IgD-negative memory B cell (primary cell): ENCODE data around the gene SERHL2. TPM values are rescaled to one million over a fixed set of nuclear protein-coding genes. Genes with fewer than 3 reads are reported as not detected.

Experiments
- H3K27ac Mint-ChIP-seq, 3 donors: one replicate each; pipeline ENCODE4 v1.8.0; 2020 to 2022; ENCODE audit warnings: mild to moderate bottlenecking in 3 of 3, mixed read lengths in 3 of 3, moderate library complexity in 1 of 3
- H3K27me3 Mint-ChIP-seq: one replicate; pipeline ENCODE4 v1.8.0; 2021; ENCODE audit warnings: mixed read lengths
- H3K36me3 Mint-ChIP-seq: one replicate; pipeline ENCODE4 v1.8.0; 2020; ENCODE audit warnings: mild to moderate bottlenecking, mixed read lengths
- H3K4me1 Mint-ChIP-seq, 3 donors: one replicate each; pipeline ENCODE4 v1.8.0; 2020 to 2022; ENCODE audit warnings: mixed read lengths in 3 of 3, mild to moderate bottlenecking in 1 of 3
- H3K4me3 Mint-ChIP-seq, 4 donors: one replicate each; pipeline ENCODE4 v1.8.0; 2020 to 2022; ENCODE audit warnings: mild to moderate bottlenecking in 4 of 4, mixed read lengths in 4 of 4, moderate library complexity in 3 of 4
- H3K9me3 Mint-ChIP-seq, 3 donors: one replicate each; pipeline ENCODE4 v1.8.0; 2020 to 2021; ENCODE audit warnings: mixed read lengths in 3 of 3, mild to moderate bottlenecking in 1 of 3
- polyA plus RNA-seq: library from polyadenylated mRNA; unstranded; fragments of 300-500 nt; fragmentation: Illumina TruSeq; gene quantifications from one replicate; pipeline ENCODE4 v1.2.3, GENCODE V29; 2021

SERHL2 gene
- polyA plus RNA-seq, 1 donor from 2014 or later: 4.5 TPM

- Mint-ChIP-seq H3K27ac (peak overlapping the region; percentile 71 to 91 (median 88)), H3K9me3 (no peaks in the 10 kb centered on the region), H3K4me3 (peak overlapping the region in 1 of 4 donors; percentile 48), H3K27me3 (no peaks in the 10 kb centered on the region), H3K36me3 (no peaks in the 10 kb centered on the region), H3K4me1 (peaks cover 26 to 35% (median 27%) of the 10 kb centered on the region in 3 donors)
Observed at GRCh38 chr22:42617155-42617983, 63.6 kb downstream of the SERHL2 start.

GRCh38 chr22:42619261-42620063 is 65.7 kb downstream of the SERHL2 start:
- H3K4me1 Mint-ChIP-seq: peaks cover 25 to 35% (median 25%) of the 10 kb centered on the region in 3 donors
- H3K36me3 Mint-ChIP-seq: peaks cover 2% of the 10 kb centered on the region
- H3K27me3 Mint-ChIP-seq: no peaks in the 10 kb centered on the region
- H3K4me3 Mint-ChIP-seq: no peak overlapping the region
- no peaks in the 10 kb centered on the region for H3K9me3 Mint-ChIP-seq
- H3K27ac Mint-ChIP-seq: peak overlapping the region in 1 of 3 donors; percentile 67

- peak overlapping the region in 2 of 3 donors; percentile 12 to 63 for H3K27ac Mint-ChIP-seq
- H3K27me3 Mint-ChIP-seq: no peaks in the 10 kb centered on the region
- H3K4me3 Mint-ChIP-seq: no peak overlapping the region
- H3K36me3 Mint-ChIP-seq: peaks cover 2% of the 10 kb centered on the region
- no peaks in the 10 kb centered on the region for H3K9me3 Mint-ChIP-seq
- H3K4me1 Mint-ChIP-seq: peaks cover 23 to 38% (median 25%) of the 10 kb centered on the region in 3 donors
Observed at GRCh38 chr22:42620084-42620483, 66.3 kb downstream of the SERHL2 start.

- Mint-ChIP-seq H3K27ac (peak overlapping the region; percentile 39 to 87 (median 59)), H3K36me3 (peaks cover 2% of the 10 kb centered on the region), H3K4me3 (peak overlapping the region in 1 of 4 donors; percentile 46), H3K9me3 (no peaks in the 10 kb centered on the region), H3K4me1 (peaks cover 22 to 30% (median 22%) of the 10 kb centered on the region in 3 donors), H3K27me3 (no peaks in the 10 kb centered on the region)
Observed at GRCh38 chr22:42621505-42622002, 67.8 kb downstream of the SERHL2 start.

- H3K4me1 Mint-ChIP-seq: peaks cover 22 to 30% (median 22%) of the 10 kb centered on the region in 3 donors
- H3K27ac Mint-ChIP-seq: peak overlapping the region in 2 of 3 donors; percentile 43 to 87
- no peaks in the 10 kb centered on the region for H3K9me3 Mint-ChIP-seq
- H3K36me3 Mint-ChIP-seq: peaks cover 2% of the 10 kb centered on the region
- peak overlapping the region in 2 of 4 donors; percentile 27 to 46 for H3K4me3 Mint-ChIP-seq
- H3K27me3 Mint-ChIP-seq: no peaks in the 10 kb centered on the region
Observed at GRCh38 chr22:42622061-42622710, 68.4 kb downstream of the SERHL2 start.

- Mint-ChIP-seq H3K36me3 (peaks cover 2% of the 10 kb centered on the region), H3K9me3 (no peaks in the 10 kb centered on the region), H3K27me3 (no peaks in the 10 kb centered on the region), H3K4me1 (peaks cover 19 to 31% (median 22%) of the 10 kb centered on the region in 3 donors), H3K4me3 (peak overlapping the region in 3 of 4 donors; percentile 33 to 49 (median 48)), H3K27ac (peak overlapping the region in 2 of 3 donors; percentile 53 to 91)
Observed at GRCh38 chr22:42623301-42623751, 69.6 kb downstream of the SERHL2 start.

Other genes starting within 250 kb of the SERHL2 start
- 1.1 TPM for gene NFAM1, start 121.6 kb upstream of the SERHL2 start, polyA plus RNA-seq
- 74.7 TPM for gene RRP7A, start 34.2 kb upstream of the SERHL2 start, polyA plus RNA-seq
- 78.2 TPM for gene POLDIP3, start 60.9 kb downstream of the SERHL2 start, polyA plus RNA-seq
- 0.51 TPM for gene ATP5MGL, start 86.6 kb downstream of the SERHL2 start, polyA plus RNA-seq
- 138 TPM for gene CYB5R3, start 95.4 kb downstream of the SERHL2 start, polyA plus RNA-seq
- gene A4GALT, start 166.9 kb downstream of the SERHL2 start, polyA plus RNA-seq: not detected